Tibial nerve (tissue), 4 donors: ENCODE data around the gene SIGLEC6. TPM values are rescaled to one million over a fixed set of nuclear protein-coding genes. Genes with fewer than 3 reads are reported as not detected.

Experiments
- DNase-seq, 2 donors: peaks; one replicate each; pipeline ENCODE4 v3.0.0-alpha.2; 2019; ENCODE audit warnings: low spot score in 2 of 2
- H3K27ac ChIP-seq, 4 donors: fragments of 200-600 bp; sonication (generic) in 3 of 4; one replicate each; pipeline ENCODE4 v1.5.1; 2017 to 2019; ENCODE audit warnings: mild to moderate bottlenecking in 1 of 4
- H3K27me3 ChIP-seq, 2 donors: fragments of 200-600 bp; sonication (generic) in 1 of 2; one replicate each; pipeline versions ENCODE4 v1.5.1 to v1.6.0; 2017 to 2019
- H3K36me3 ChIP-seq, 3 donors: fragments of 200-600 bp; sonication (generic); one replicate each; pipeline ENCODE4 v1.5.1; 2018 to 2019
- H3K4me1 ChIP-seq, 4 donors: fragments of 200-600 bp; sonication (generic) in 3 of 4; one replicate each; pipeline ENCODE4 v1.5.1; 2017 to 2019
- H3K4me3 ChIP-seq, 4 donors: fragments of 200-600 bp; sonication (generic) in 3 of 4; one replicate each; pipeline ENCODE4 v1.5.1; 2017 to 2019; ENCODE audit warnings: mild to moderate bottlenecking in 1 of 4, moderate library complexity in 1 of 4
- H3K9me3 ChIP-seq, 4 donors: fragments of 200-600 bp; sonication (generic) in 3 of 4; one replicate each; pipeline ENCODE4 v1.5.1; 2017 to 2019
- CTCF ChIP-seq, 5 experiments: fragments of 200-600 bp in 3 of 5; fragments of 450-650 bp in 2 of 5; sonication (generic) in 3 of 5; IDR thresholded peaks; one replicate each; pipeline ENCODE4 v1.5.1; 2016 to 2019; ENCODE audit warnings: antibody characterized with exemption in 5 of 5, mild to moderate bottlenecking in 3 of 5, moderate library complexity in 2 of 5
- EP300 ChIP-seq, 2 donors: sonication (generic); formaldehyde crosslinking; IDR thresholded peaks; one replicate each; pipeline ENCODE4 v1.6.1; 2017; ENCODE audit warnings: antibody characterized with exemption in 2 of 2, mild to moderate bottlenecking in 1 of 2
- POLR2A ChIP-seq, 2 donors: fragments of 450-650 bp; IDR thresholded peaks; one replicate each; pipeline ENCODE4 v1.6.1; 2017; ENCODE audit warnings: antibody characterized with exemption in 2 of 2, mild to moderate bottlenecking in 2 of 2, moderate library complexity in 2 of 2
- WGBS, 2 donors: methylation state at CpG; one replicate each; pipeline ENCODE4 v1.1.5; 2018; 5-methylcytosine and 5-hydroxymethylcytosine counted together
- small RNA-seq: library from RNA; depleted of rRNA; stranded (forward); fragments of <200 nt; gene quantifications from one replicate; pipeline ENCODE3, GENCODE V24; 2016
- total RNA-seq, 4 donors: library from RNA; depleted of rRNA; stranded (reverse); fragments of >200 nt; gene quantifications; one replicate each; pipeline ENCODE4 v1.1.0, GENCODE V29; 2016

The SIGLEC6 gene
- total RNA-seq, 4 donors from 2014 or later, result 0.44 to 1.5 (median 0.59) TPM

GRCh38 chr19:51469629-51470028 lies 61.8 kb downstream of the SIGLEC6 start:
- no peak for DNase-seq
- no peak for TF ChIP-seq EP300 (IDR thresholded peaks at IDR 0.05)
- TF ChIP-seq POLR2A (IDR thresholded peaks at IDR 0.05), result no peak
- TF ChIP-seq CTCF (IDR thresholded peaks at IDR 0.05), result no peak
- H3K36me3 ChIP-seq, result no peaks in the 10 kb centered on the region
- H3K4me1 ChIP-seq, result no peaks in the 10 kb centered on the region
- no peak overlapping the region for H3K27ac ChIP-seq
- peaks cover 0 to 19% of the 10 kb centered on the region in 2 donors for H3K27me3 ChIP-seq
- no peak overlapping the region for H3K4me3 ChIP-seq
- H3K9me3 ChIP-seq, result no peaks in the 10 kb centered on the region
- 22 to 71% methylated on average over 1 of the region's 1 CpG for WGBS, 2 donors

GRCh38 chr19:51469162-51469561 lies 62.3 kb downstream of the SIGLEC6 start:
- Histone ChIP-seq H3K9me3 (no peaks in the 10 kb centered on the region), H3K27ac (no peak overlapping the region), H3K4me1 (no peaks in the 10 kb centered on the region), H3K36me3 (no peaks in the 10 kb centered on the region), H3K27me3 (peaks cover 0 to 15% of the 10 kb centered on the region in 2 donors), H3K4me3 (no peak overlapping the region)
- 34 to 38% methylated on average over 4 of the region's 4 CpGs for WGBS, 2 donors
- DNase-seq, result no peak
- no peak for TF ChIP-seq CTCF (IDR thresholded peaks at IDR 0.05)
- TF ChIP-seq EP300 (IDR thresholded peaks at IDR 0.05), result no peak
- TF ChIP-seq POLR2A (IDR thresholded peaks at IDR 0.05), result no peak

- Histone ChIP-seq H3K9me3 (no peaks in the 10 kb centered on the region), H3K27me3 (peaks cover 0 to 13% of the 10 kb centered on the region in 2 donors), H3K4me3 (no peak overlapping the region), H3K4me1 (no peaks in the 10 kb centered on the region), H3K36me3 (no peaks in the 10 kb centered on the region), H3K27ac (no peak overlapping the region)
- TF ChIP-seq CTCF (IDR thresholded peaks at IDR 0.05) (no peak), EP300 (IDR thresholded peaks at IDR 0.05) (no peak), POLR2A (IDR thresholded peaks at IDR 0.05) (no peak)
- WGBS, 2 donors, result 70 to 81% methylated on average over 2 of the region's 2 CpGs
- no peak for DNase-seq
Measured at GRCh38 chr19:51468545-51468920, 62.9 kb downstream of the SIGLEC6 start.

GRCh38 chr19:51467864-51468544 lies 63.5 kb downstream of the SIGLEC6 start:
- Histone ChIP-seq H3K27ac (no peak overlapping the region), H3K27me3 (peaks cover 0 to 8% of the 10 kb centered on the region in 2 donors), H3K36me3 (no peaks in the 10 kb centered on the region), H3K9me3 (no peaks in the 10 kb centered on the region), H3K4me1 (no peaks in the 10 kb centered on the region), H3K4me3 (no peak overlapping the region)
- no peak for DNase-seq
- TF ChIP-seq CTCF (IDR thresholded peaks at IDR 0.05) (no peak), POLR2A (IDR thresholded peaks at IDR 0.05) (no peak), EP300 (IDR thresholded peaks at IDR 0.05) (no peak)
- 75 to 76% methylated on average over 4 of the region's 4 CpGs for WGBS, 2 donors

Small RNAs within 50 kb of the gene (small RNA-seq; reads per million reads assigned to genes)
- gene AC020914.3, result not detected

Other genes with a start within 250 kb of the SIGLEC6 start
- under 1 TPM in 1 of 4 donors, not detected in 3; 0.30 TPM for gene IGLON5, start 220.0 kb downstream of the SIGLEC6 start, total RNA-seq
- gene VSIG10L, start 189.5 kb downstream of the SIGLEC6 start, total RNA-seq, result 1 to 10 TPM in 3 of 4 donors, under 1 TPM in 1; 0.44 to 3.7 (median 2.1) TPM
- gene ETFB, start 165.3 kb downstream of the SIGLEC6 start, total RNA-seq, result 100 to 1,000 TPM in 3 of 4 donors, 10 to 100 TPM in 1; 73.2 to 118 (median 101) TPM
- gene CLDND2, start 162.7 kb downstream of the SIGLEC6 start, total RNA-seq, result not detected
- gene NKG7, start 159.0 kb downstream of the SIGLEC6 start, total RNA-seq, result 1 to 10 TPM in 2 of 4 donors, not detected in 2; 3.6 to 3.9 TPM
- gene LIM2, start 143.7 kb downstream of the SIGLEC6 start, total RNA-seq, result not detected
- under 1 TPM in 1 of 4 donors, not detected in 3; 0.63 TPM for gene C19orf84, start 141.1 kb downstream of the SIGLEC6 start, total RNA-seq
- gene SIGLEC10, start 114.0 kb downstream of the SIGLEC6 start, total RNA-seq, result 10 to 100 TPM in 2 of 4 donors, 1 to 10 TPM in 2; 2.1 to 21.9 (median 7.3) TPM
- 1 to 10 TPM in 1 of 4 donors, under 1 TPM in 3; 0.20 to 5.5 (median 0.87) TPM for gene SIGLEC8, start 73.2 kb downstream of the SIGLEC6 start, total RNA-seq
- not detected for gene CEACAM18, start 53.1 kb downstream of the SIGLEC6 start, total RNA-seq
- gene SIGLEC12, start 29.9 kb downstream of the SIGLEC6 start, total RNA-seq, result under 1 TPM in 1 of 4 donors, not detected in 3; 0.66 TPM
- gene ZNF175, start 39.6 kb upstream of the SIGLEC6 start, total RNA-seq, result 1 to 10 TPM; 4.3 to 8.5 (median 7.3) TPM
- gene SIGLEC5, start 98.7 kb upstream of the SIGLEC6 start, total RNA-seq, result 1 to 10 TPM in 3 of 4 donors, under 1 TPM in 1; 0.20 to 2.2 (median 1.6) TPM
- gene SIGLEC14, start 115.2 kb upstream of the SIGLEC6 start, total RNA-seq, result 1 to 10 TPM in 3 of 4 donors, not detected in 1; 1.9 to 6.3 (median 4.9) TPM
- gene SPACA6, start 161.7 kb upstream of the SIGLEC6 start, total RNA-seq, result 10 to 100 TPM; 10.7 to 47.9 (median 34.0) TPM
- gene HAS1, start 192.3 kb upstream of the SIGLEC6 start, total RNA-seq, result 1 to 10 TPM in 1 of 4 donors, under 1 TPM in 1, not detected in 2; 0.44 to 3.3 TPM
- gene FPR1, start 220.2 kb upstream of the SIGLEC6 start, total RNA-seq, result 10 to 100 TPM in 1 of 4 donors, 1 to 10 TPM in 3; 1.7 to 36.9 (median 6.4) TPM
- 1 to 10 TPM in 2 of 4 donors, under 1 TPM in 2; 0.66 to 4.5 (median 1.0) TPM for gene FPR2, start 229.5 kb upstream of the SIGLEC6 start, total RNA-seq